Measurements from ENCODE around the gene LAPTM5.

DNA sequence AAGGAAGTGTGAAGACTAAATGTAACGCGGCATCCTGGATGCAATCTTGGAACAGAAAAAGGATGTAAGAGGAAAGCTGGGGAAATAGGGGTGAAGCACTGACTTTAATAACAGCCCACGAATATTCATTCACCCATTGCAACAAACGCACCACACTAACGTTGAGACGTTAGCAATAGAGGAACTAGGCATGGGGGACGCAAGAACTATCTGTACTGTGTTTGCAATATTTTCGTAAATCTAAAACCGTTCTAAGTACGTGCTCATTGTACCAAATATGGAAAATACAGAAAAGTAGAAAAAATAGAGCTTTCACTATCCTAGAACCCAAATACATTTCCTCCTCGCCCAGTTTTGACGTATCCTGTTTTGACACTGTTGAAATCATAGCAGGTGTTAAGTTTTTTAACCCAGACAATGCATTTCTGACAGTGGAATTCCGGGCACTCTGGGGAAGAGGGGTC is 3.9 kb downstream of the LAPTM5 start:
- TF ChIP-seq EZH2 (IDR thresholded peaks at IDR 0.05): no peak
- TF ChIP-seq, protein P1, sequence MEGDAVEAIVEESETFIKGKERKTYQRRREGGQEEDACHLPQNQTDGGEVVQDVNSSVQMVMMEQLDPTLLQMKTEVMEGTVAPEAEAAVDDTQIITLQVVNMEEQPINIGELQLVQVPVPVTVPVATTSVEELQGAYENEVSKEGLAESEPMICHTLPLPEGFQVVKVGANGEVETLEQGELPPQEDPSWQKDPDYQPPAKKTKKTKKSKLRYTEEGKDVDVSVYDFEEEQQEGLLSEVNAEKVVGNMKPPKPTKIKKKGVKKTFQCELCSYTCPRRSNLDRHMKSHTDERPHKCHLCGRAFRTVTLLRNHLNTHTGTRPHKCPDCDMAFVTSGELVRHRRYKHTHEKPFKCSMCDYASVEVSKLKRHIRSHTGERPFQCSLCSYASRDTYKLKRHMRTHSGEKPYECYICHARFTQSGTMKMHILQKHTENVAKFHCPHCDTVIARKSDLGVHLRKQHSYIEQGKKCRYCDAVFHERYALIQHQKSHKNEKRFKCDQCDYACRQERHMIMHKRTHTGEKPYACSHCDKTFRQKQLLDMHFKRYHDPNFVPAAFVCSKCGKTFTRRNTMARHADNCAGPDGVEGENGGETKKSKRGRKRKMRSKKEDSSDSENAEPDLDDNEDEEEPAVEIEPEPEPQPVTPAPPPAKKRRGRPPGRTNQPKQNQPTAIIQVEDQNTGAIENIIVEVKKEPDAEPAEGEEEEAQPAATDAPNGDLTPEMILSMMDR (IDR thresholded peaks at IDR 0.05): no peak

Data from neural progenitor cell (in vitro differentiated cells).